Mesendoderm (in vitro differentiated cells): ENCODE measurements around the gene ENTPD7.

Experiments
- DNase-seq: peaks from one replicate; pipeline ENCODE4 v3.0.0; 2013
- H2AK5ac ChIP-seq: 2 replicates; pipeline ENCODE4 v1.6.1; 2013; ENCODE audit warnings: low read length, inconsistent platforms
- H2BK120ac ChIP-seq: 2 replicates; pipeline ENCODE4 v1.6.1; 2013; ENCODE audit warnings: low read depth, mild to moderate bottlenecking, low read length, moderate library complexity, mixed read lengths
- H2BK15ac ChIP-seq: replicated peaks from 2 replicates; pipeline ENCODE4 v1.6.1; 2013; ENCODE audit warnings: low read depth, mild to moderate bottlenecking, moderate library complexity
- H2BK5ac ChIP-seq: 2 replicates; pipeline ENCODE4 v1.6.1; 2013; ENCODE audit warnings: low read length, inconsistent platforms
- H3K18ac ChIP-seq: 2 replicates; pipeline ENCODE4 v1.6.1; 2013; ENCODE audit warnings: mild to moderate bottlenecking, low read length, mixed read lengths
- H3K23ac ChIP-seq: one replicate; pipeline ENCODE4 v1.6.1; 2013; ENCODE audit warnings: low read length
- H3K27ac ChIP-seq: 2 replicates; pipeline ENCODE4 v1.5.1; 2013; ENCODE audit warnings: low read depth, mild to moderate bottlenecking, inconsistent platforms, low read length, moderate library complexity
- H3K27me3 ChIP-seq: 2 replicates; pipeline ENCODE4 v1.6.1; 2013; ENCODE audit warnings: low read length, control low read depth, mild to moderate bottlenecking, inconsistent platforms; ENCODE audit not compliant: insufficient read depth, poor library complexity
- H3K36me3 ChIP-seq: 2 replicates; pipeline ENCODE4 v1.6.1; 2013; ENCODE audit warnings: low read length, inconsistent platforms; ENCODE audit not compliant: control insufficient read depth, insufficient read depth
- H3K4ac ChIP-seq: one replicate; pipeline ENCODE4 v1.6.1; 2013; ENCODE audit warnings: low read depth, mild to moderate bottlenecking, low read length, moderate library complexity
- H3K4me1 ChIP-seq: 2 replicates; pipeline ENCODE4 v1.6.1; 2013; ENCODE audit warnings: low read depth, low read length, inconsistent platforms; ENCODE audit not compliant: control insufficient read depth
- H3K4me2 ChIP-seq: 2 replicates; pipeline ENCODE4 v1.6.1; 2013; ENCODE audit warnings: low read length
- H3K4me3 ChIP-seq: 2 replicates; pipeline ENCODE4 v1.5.1; 2013; ENCODE audit warnings: mild to moderate bottlenecking, low read length
- H3K56ac ChIP-seq: one replicate; pipeline ENCODE4 v1.6.1; 2013; ENCODE audit warnings: low read length
- H3K79me1 ChIP-seq: 2 replicates; pipeline ENCODE4 v1.6.1; 2013; ENCODE audit warnings: low read length, inconsistent platforms
- H3K79me2 ChIP-seq: 2 replicates; pipeline ENCODE4 v1.6.1; 2013; ENCODE audit warnings: mild to moderate bottlenecking, low read length; ENCODE audit not compliant: control insufficient read depth, insufficient read depth
- H3K9ac ChIP-seq: 2 replicates; pipeline ENCODE4 v1.6.1; 2013; ENCODE audit warnings: low read length, inconsistent platforms
- H4K5ac ChIP-seq: one replicate; pipeline ENCODE4 v1.6.1; 2013; ENCODE audit warnings: low read length
- H4K8ac ChIP-seq: one replicate; pipeline ENCODE4 v1.6.1; 2013; ENCODE audit warnings: low read depth, mild to moderate bottlenecking, control low read depth, low read length, moderate library complexity
- WGBS: extraction: QIAGEN DNeasy Blood & Tissue Kit; methylation state at CpG from one replicate; pipeline ENCODE4 v1.1.7; 2013; ENCODE audit warnings: low lambda C conversion rate, missing lambda C conversion rate; ENCODE audit not compliant: insufficient coverage; ENCODE audit errors: extremely low coverage; 5-methylcytosine and 5-hydroxymethylcytosine counted together

ENTPD7 gene

DNA sequence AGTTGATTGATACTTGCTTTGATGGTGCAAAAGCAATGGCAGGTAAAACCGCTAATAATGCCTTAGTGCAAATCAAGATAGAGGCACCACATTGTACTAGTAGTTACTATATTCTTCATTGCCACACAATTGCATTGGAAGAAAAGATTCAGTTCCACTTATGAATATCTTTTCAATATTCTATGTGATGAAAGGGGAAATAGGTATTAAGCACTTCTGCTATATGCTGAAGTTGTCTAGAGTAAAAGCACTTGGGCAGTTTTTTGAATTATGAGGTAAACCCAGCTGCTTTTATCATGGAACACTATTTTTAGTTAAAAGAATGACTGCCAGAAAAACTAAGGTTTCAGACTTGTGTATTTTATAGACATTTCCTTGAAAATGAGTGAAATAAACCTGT is 15.5 kb downstream of the ENTPD7 start:
- no CpG with 5 or more reads among the region's 1 CpG for WGBS
- Histone ChIP-seq H4K5ac (no peak overlapping the region), H2BK120ac (no peak overlapping the region), H3K27me3 (no peaks in the 10 kb centered on the region), H3K36me3 (no peaks in the 10 kb centered on the region), H2BK15ac (no peak overlapping the region), H3K4me2 (no peak overlapping the region), H3K18ac (no peak overlapping the region), H3K79me2 (no peaks in the 10 kb centered on the region), H3K56ac (no peak overlapping the region), H3K4me1 (no peaks in the 10 kb centered on the region), H3K4ac (no peak overlapping the region), H3K9ac (no peak overlapping the region), H2BK5ac (no peak overlapping the region), H2AK5ac (no peak overlapping the region), H3K4me3 (no peak overlapping the region), H3K27ac (no peak overlapping the region), H3K79me1 (no peaks in the 10 kb centered on the region), H3K23ac (no peak overlapping the region), H4K8ac (no peak overlapping the region)
- no peak for DNase-seq

DNA sequence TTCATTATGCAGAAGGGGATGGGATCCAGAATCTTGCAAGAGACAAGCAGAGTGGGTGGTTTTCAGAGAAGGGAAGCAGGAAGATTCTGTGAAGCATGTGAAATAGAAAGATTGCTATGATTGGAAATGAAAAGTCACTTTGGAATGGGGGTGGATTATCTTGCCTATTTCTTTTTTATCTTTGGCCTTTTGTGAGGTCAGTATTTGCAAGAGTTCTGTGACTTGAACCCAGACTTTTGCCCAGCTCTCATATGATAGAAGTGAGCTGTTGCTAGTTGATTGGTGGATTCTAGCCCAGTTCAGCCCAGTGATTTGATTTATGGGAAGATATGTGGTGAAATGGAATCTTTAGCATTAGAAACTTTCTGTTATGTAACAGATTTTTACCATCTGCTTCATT is 17.1 kb downstream of the ENTPD7 start:
- H3K56ac ChIP-seq = no peak overlapping the region
- H3K79me1 ChIP-seq = no peaks in the 10 kb centered on the region
- no peak overlapping the region for H2BK120ac ChIP-seq
- no peaks in the 10 kb centered on the region for H3K79me2 ChIP-seq
- H3K27me3 ChIP-seq = no peaks in the 10 kb centered on the region
- no peak overlapping the region for H4K5ac ChIP-seq
- H3K18ac ChIP-seq = no peak overlapping the region
- DNase-seq = no peak
- H3K36me3 ChIP-seq = no peaks in the 10 kb centered on the region
- no peak overlapping the region for H2BK5ac ChIP-seq
- H3K4ac ChIP-seq = no peak overlapping the region
- H3K4me2 ChIP-seq = no peak overlapping the region
- H3K4me3 ChIP-seq = no peak overlapping the region
- H3K4me1 ChIP-seq = no peaks in the 10 kb centered on the region
- H2BK15ac ChIP-seq = no peak overlapping the region
- H3K23ac ChIP-seq = no peak overlapping the region
- H2AK5ac ChIP-seq = no peak overlapping the region
- no peak overlapping the region for H3K27ac ChIP-seq
- no peak overlapping the region for H3K9ac ChIP-seq
- H4K8ac ChIP-seq = no peak overlapping the region

DNA sequence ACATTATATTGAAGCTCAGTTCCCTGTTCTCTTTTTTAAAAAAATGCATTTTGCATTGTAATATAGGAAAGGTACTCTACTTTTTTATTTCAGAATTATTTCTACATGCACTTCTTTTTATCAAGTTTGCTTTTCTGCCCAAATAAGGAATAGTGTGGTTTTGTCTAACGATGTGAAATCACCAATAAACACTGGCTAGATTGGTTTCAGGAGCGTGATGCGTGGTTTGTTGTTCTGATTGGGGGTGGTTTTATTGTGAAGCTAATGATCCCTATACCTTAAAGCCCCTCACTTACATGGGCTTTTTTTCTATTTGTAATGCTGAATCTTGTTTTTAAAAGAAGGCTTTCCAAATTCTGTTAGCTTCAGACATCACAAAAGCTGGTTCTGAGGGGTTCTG is 17.6 kb downstream of the ENTPD7 start:
- H3K27me3 ChIP-seq = no peaks in the 10 kb centered on the region
- H3K4me1 ChIP-seq = no peaks in the 10 kb centered on the region
- no peaks in the 10 kb centered on the region for H3K36me3 ChIP-seq
- H2BK5ac ChIP-seq = no peak overlapping the region
- DNase-seq = no peak
- no peak overlapping the region for H2AK5ac ChIP-seq
- no peak overlapping the region for H3K27ac ChIP-seq
- H3K9ac ChIP-seq = no peak overlapping the region
- no peak overlapping the region for H2BK120ac ChIP-seq
- no peak overlapping the region for H3K18ac ChIP-seq
- H3K4me3 ChIP-seq = no peak overlapping the region
- no CpG with 5 or more reads among the region's 3 CpGs for WGBS
- no peak overlapping the region for H3K23ac ChIP-seq
- H2BK15ac ChIP-seq = no peak overlapping the region
- no peaks in the 10 kb centered on the region for H3K79me1 ChIP-seq
- H3K4ac ChIP-seq = no peak overlapping the region
- H4K8ac ChIP-seq = no peak overlapping the region
- no peak overlapping the region for H3K4me2 ChIP-seq
- H4K5ac ChIP-seq = no peak overlapping the region
- no peak overlapping the region for H3K56ac ChIP-seq
- no peaks in the 10 kb centered on the region for H3K79me2 ChIP-seq

DNA sequence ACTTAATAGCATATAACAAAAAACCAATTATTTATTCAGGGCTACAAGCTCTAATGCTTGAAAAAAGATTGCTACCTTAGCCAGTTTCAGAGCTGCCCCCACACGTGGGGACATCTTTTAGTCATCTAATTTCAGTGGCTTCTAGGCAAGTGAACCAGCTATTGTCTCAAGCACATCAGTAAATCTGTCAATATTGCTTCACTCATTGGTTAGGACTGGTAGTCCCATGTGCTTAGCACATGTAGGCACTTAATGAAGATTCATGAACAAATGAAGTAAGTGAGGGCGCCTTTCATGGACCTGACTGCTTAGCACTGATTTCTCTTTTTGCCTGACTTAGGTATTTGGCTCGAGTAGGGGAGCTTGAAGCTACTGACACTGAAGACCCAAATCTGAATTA is 19.6 kb downstream of the ENTPD7 start:
- no peaks in the 10 kb centered on the region for H3K79me1 ChIP-seq
- H4K8ac ChIP-seq = no peak overlapping the region
- H2BK120ac ChIP-seq = no peak overlapping the region
- H4K5ac ChIP-seq = no peak overlapping the region
- H3K4me3 ChIP-seq = no peak overlapping the region
- no peak overlapping the region for H2BK15ac ChIP-seq
- no CpG with 5 or more reads among the region's 3 CpGs for WGBS
- no peak overlapping the region for H3K4ac ChIP-seq
- H2BK5ac ChIP-seq = no peak overlapping the region
- H3K4me2 ChIP-seq = no peak overlapping the region
- H3K56ac ChIP-seq = no peak overlapping the region
- H3K36me3 ChIP-seq = no peaks in the 10 kb centered on the region
- no peak overlapping the region for H3K23ac ChIP-seq
- H2AK5ac ChIP-seq = no peak overlapping the region
- H3K79me2 ChIP-seq = no peaks in the 10 kb centered on the region
- DNase-seq = no peak
- H3K9ac ChIP-seq = no peak overlapping the region
- no peak overlapping the region for H3K18ac ChIP-seq
- no peaks in the 10 kb centered on the region for H3K27me3 ChIP-seq
- no peaks in the 10 kb centered on the region for H3K4me1 ChIP-seq
- H3K27ac ChIP-seq = no peak overlapping the region

DNA sequence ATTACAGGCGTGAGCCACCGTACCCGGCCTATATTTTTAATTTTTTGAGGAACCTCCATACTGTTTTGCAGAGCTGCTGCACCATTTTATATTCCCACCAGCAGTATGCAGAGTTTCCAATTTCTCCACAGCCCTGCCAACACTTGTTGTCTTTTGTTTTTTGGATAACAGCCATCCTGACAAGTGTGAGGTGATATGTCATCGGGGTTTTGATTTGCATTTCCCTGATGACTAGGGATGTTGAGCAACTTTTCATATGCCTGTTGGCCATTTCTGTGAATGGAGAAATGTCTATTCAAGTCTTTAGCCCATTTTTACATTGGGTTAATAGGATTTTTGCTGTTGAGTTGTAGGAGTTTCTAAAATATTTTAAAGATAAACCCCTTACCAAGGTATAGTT is 22.2 kb downstream of the ENTPD7 start:
- Histone ChIP-seq H2BK120ac (no peak overlapping the region), H4K8ac (no peak overlapping the region), H3K23ac (no peak overlapping the region), H3K79me1 (no peaks in the 10 kb centered on the region), H3K56ac (no peak overlapping the region), H3K4me2 (no peak overlapping the region), H3K18ac (no peak overlapping the region), H2BK15ac (no peak overlapping the region), H4K5ac (no peak overlapping the region), H3K27me3 (no peaks in the 10 kb centered on the region), H3K4ac (no peak overlapping the region), H3K9ac (no peak overlapping the region), H3K79me2 (no peaks in the 10 kb centered on the region), H3K4me3 (no peak overlapping the region), H3K36me3 (no peaks in the 10 kb centered on the region), H3K4me1 (no peaks in the 10 kb centered on the region), H3K27ac (no peak overlapping the region), H2BK5ac (no peak overlapping the region), H2AK5ac (no peak overlapping the region)
- no CpG with 5 or more reads among the region's 4 CpGs for WGBS
- DNase-seq = no peak

DNA sequence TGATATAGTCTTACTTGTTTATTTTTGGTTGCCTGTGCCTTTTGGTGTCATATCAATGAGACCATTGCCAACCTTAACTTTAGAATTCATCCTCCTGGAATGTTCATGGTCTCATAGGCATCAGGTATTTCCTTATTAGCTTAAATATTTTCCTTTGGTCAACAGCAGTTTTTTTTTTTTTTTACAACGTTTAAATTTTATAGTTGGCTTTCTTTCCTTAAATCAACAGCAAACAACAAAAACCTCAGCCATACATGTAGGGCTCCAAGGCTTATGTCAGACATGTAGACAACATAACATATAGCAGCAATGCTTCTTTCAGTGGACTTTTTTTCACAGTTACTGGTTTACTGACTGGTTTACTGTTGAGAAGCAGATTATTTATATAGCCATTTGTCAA is 22.7 kb downstream of the ENTPD7 start:
- H2BK15ac ChIP-seq = no peak overlapping the region
- H3K9ac ChIP-seq = no peak overlapping the region
- no peak overlapping the region for H3K4ac ChIP-seq
- H3K23ac ChIP-seq = no peak overlapping the region
- no peaks in the 10 kb centered on the region for H3K79me2 ChIP-seq
- no peaks in the 10 kb centered on the region for H3K27me3 ChIP-seq
- H3K4me1 ChIP-seq = no peaks in the 10 kb centered on the region
- no peak overlapping the region for H3K18ac ChIP-seq
- H4K8ac ChIP-seq = no peak overlapping the region
- DNase-seq = no peak
- no CpG with 5 or more reads among the region's 1 CpG for WGBS
- H3K4me3 ChIP-seq = no peak overlapping the region
- no peak overlapping the region for H3K56ac ChIP-seq
- H4K5ac ChIP-seq = no peak overlapping the region
- H3K79me1 ChIP-seq = no peaks in the 10 kb centered on the region
- H2BK120ac ChIP-seq = no peak overlapping the region
- no peak overlapping the region for H3K4me2 ChIP-seq
- H3K27ac ChIP-seq = no peak overlapping the region
- H2BK5ac ChIP-seq = no peak overlapping the region
- no peak overlapping the region for H2AK5ac ChIP-seq
- no peaks in the 10 kb centered on the region for H3K36me3 ChIP-seq
